OCI-LY1 (cell line): ENCODE results near the gene DUSP12.

ENCODE experiments used
- H2AFZ ChIP-seq: fragments of 200-600 bp; sonication (generic), shearing (Covaris generic); 2 replicates; pipeline ENCODE4 v1.6.0; 2014; ENCODE audit warnings: antibody characterized with exemption, mild to moderate bottlenecking, low read length
- H3F3A ChIP-seq: fragments of 200-600 bp; sonication (generic), shearing (Covaris generic); 2 replicates; pipeline ENCODE4 v1.6.0; 2014; ENCODE audit warnings: mild to moderate bottlenecking, antibody characterized with exemption, low read length, moderate library complexity; ENCODE audit not compliant: insufficient read depth
- H3K27ac ChIP-seq: fragments of 200-600 bp; sonication (generic); 2 replicates; pipeline ENCODE4 v1.5.1; 2014; ENCODE audit warnings: low read length, mixed run types, mild to moderate bottlenecking, low read depth; ENCODE audit not compliant: poor library complexity, severe bottlenecking
- H3K27me3 ChIP-seq: fragments of 200-600 bp; sonication (generic); 2 replicates; pipeline ENCODE4 v1.6.0; 2014; ENCODE audit warnings: antibody characterized with exemption, mild to moderate bottlenecking, low read length, moderate library complexity; ENCODE audit not compliant: insufficient read depth
- H3K36me3 ChIP-seq: fragments of 200-600 bp; sonication (generic); 2 replicates; pipeline ENCODE4 v1.6.1; 2014; ENCODE audit warnings: mild to moderate bottlenecking, antibody characterized with exemption, low read length, moderate library complexity, mixed read lengths; ENCODE audit not compliant: insufficient read depth
- H3K4me1 ChIP-seq: fragments of 200-600 bp; sonication (generic); 2 replicates; pipeline ENCODE4 v1.5.1; 2014; ENCODE audit warnings: mild to moderate bottlenecking, low read length, moderate library complexity; ENCODE audit not compliant: insufficient read depth, severe bottlenecking
- H3K4me2 ChIP-seq: fragments of 200-600 bp; sonication (generic), shearing (Covaris generic); 2 replicates; pipeline ENCODE4 v1.6.1; 2014; ENCODE audit warnings: low read length
- H3K4me3 ChIP-seq: fragments of 200-600 bp; sonication (generic); 2 replicates; pipeline ENCODE4 v1.5.1; 2014; ENCODE audit warnings: low read length, low read depth, mild to moderate bottlenecking, mixed read lengths; ENCODE audit not compliant: poor library complexity, severe bottlenecking
- H3K79me2 ChIP-seq: fragments of 200-600 bp; shearing (Covaris generic); 2 replicates; pipeline ENCODE4 v1.6.1; 2016; ENCODE audit warnings: mixed run types, low read length, mixed read lengths; ENCODE audit not compliant: insufficient read depth
- H3K9ac ChIP-seq: fragments of 200-600 bp; sonication (generic), shearing (Covaris generic); 2 replicates; pipeline ENCODE4 v1.6.1; 2014; ENCODE audit warnings: mild to moderate bottlenecking, low read length, mixed read lengths
- H3K9me2 ChIP-seq: fragments of 200-600 bp; sonication (generic), shearing (Covaris generic); 2 replicates; pipeline ENCODE4 v1.6.1; 2014; ENCODE audit warnings: low read depth, mild to moderate bottlenecking, low read length, mixed read lengths
- H3K9me3 ChIP-seq: fragments of 200-600 bp; shearing (Covaris generic); 2 replicates; pipeline ENCODE4 v1.6.1; 2014; ENCODE audit warnings: low read length, mixed read lengths
- H4K20me1 ChIP-seq: fragments of 200-600 bp; sonication (generic), shearing (Covaris generic); 2 replicates; pipeline ENCODE4 v1.6.0; 2016; ENCODE audit warnings: mild to moderate bottlenecking, low read length; ENCODE audit not compliant: insufficient read depth
- EZH2 ChIP-seq: fragments of 200-600 bp; sonication (generic), shearing (Covaris generic); IDR thresholded peaks from 2 replicates; pipeline ENCODE4 v1.8.0; 2017; ENCODE audit warnings: borderline replicate concordance, mixed run types, mild to moderate bottlenecking, antibody characterized with exemption, low read length, moderate library complexity, mixed read lengths
- TF ChIP-seq, protein P1 (sequence below): fragments of 200-600 bp; sonication (generic), shearing (Covaris generic); IDR thresholded peaks from 2 replicates; pipeline ENCODE4 v1.5.1; 2017; ENCODE audit warnings: mild to moderate bottlenecking, antibody characterized with exemption, low read length, moderate library complexity, mixed read lengths

Gene DUSP12

GRCh38 chr1:161749509-161750407 lies at the start of gene DUSP12:
Gene DUSP12, plus strand, starts transcription at chr1:161749786. Its CDS starts 16 bp downstream, at chr1:161749802.
- Histone ChIP-seq H3K27me3 (no peaks in the 10 kb centered on the region), H3F3A (no peaks in the 10 kb centered on the region), H4K20me1 (no peaks in the 10 kb centered on the region), H2AFZ (peak within 1 kb of the TSS; percentile 61; the same call in 1 of the 2 replicates), H3K79me2 (peaks cover 6% of the 10 kb centered on the region; the same call in 1 of the 2 replicates), H3K4me2 (peak within 1 kb of the TSS; percentile 81), H3K4me1 (peaks cover 33% of the 10 kb centered on the region), H3K9me3 (no peaks in the 10 kb centered on the region), H3K27ac (peak within 1 kb of the TSS; percentile 72), H3K9me2 (no peaks in the 10 kb centered on the region), H3K9ac (peak within 1 kb of the TSS; percentile 78), H3K36me3 (peaks cover 32% of the 10 kb centered on the region), H3K4me3 (peak within 1 kb of the TSS; percentile 91)
- TF ChIP-seq, protein P1, sequence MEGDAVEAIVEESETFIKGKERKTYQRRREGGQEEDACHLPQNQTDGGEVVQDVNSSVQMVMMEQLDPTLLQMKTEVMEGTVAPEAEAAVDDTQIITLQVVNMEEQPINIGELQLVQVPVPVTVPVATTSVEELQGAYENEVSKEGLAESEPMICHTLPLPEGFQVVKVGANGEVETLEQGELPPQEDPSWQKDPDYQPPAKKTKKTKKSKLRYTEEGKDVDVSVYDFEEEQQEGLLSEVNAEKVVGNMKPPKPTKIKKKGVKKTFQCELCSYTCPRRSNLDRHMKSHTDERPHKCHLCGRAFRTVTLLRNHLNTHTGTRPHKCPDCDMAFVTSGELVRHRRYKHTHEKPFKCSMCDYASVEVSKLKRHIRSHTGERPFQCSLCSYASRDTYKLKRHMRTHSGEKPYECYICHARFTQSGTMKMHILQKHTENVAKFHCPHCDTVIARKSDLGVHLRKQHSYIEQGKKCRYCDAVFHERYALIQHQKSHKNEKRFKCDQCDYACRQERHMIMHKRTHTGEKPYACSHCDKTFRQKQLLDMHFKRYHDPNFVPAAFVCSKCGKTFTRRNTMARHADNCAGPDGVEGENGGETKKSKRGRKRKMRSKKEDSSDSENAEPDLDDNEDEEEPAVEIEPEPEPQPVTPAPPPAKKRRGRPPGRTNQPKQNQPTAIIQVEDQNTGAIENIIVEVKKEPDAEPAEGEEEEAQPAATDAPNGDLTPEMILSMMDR = peak; percentile 51
- TF ChIP-seq EZH2 = no peak

DNA sequence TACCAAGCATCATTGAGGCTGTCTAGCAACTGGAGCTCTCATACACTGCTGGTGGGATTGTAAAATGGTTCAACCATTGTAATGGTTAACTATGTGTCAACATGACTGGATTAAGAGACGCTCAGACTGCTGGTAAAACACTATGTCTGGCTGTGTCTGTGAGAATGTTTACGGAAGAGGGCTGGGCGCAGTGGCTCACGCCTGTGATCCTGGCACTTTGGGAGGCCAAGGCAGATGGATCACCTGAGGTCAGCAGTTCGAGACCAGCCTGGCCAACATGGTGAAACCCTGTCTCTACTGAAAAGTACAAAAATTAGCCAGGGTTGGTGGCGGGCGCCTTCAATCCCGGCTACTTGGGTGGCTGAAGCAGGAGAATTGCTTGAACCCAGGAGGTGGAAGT lies 47.3 kb upstream of the DUSP12 start:
- H3K9me2 ChIP-seq = no peaks in the 10 kb centered on the region
- H3K36me3 ChIP-seq = no peaks in the 10 kb centered on the region
- no peak overlapping the region for H2AFZ ChIP-seq
- H4K20me1 ChIP-seq = no peaks in the 10 kb centered on the region
- H3K4me2 ChIP-seq = no peak overlapping the region
- H3K27me3 ChIP-seq = no peaks in the 10 kb centered on the region
- TF ChIP-seq, protein P1 = no peak
- no peaks in the 10 kb centered on the region for H3K9me3 ChIP-seq
- H3F3A ChIP-seq = peaks cover 3% of the 10 kb centered on the region; the same call in 1 of the 2 replicates
- H3K79me2 ChIP-seq = peaks cover 6% of the 10 kb centered on the region
- H3K4me1 ChIP-seq = peaks cover 29% of the 10 kb centered on the region
- H3K4me3 ChIP-seq = no peak overlapping the region
- H3K27ac ChIP-seq = no peak overlapping the region
- H3K9ac ChIP-seq = no peak overlapping the region

- Histone ChIP-seq H3K9me2 (no peaks in the 10 kb centered on the region), H3K4me3 (peak overlapping the region; percentile 83), H2AFZ (no peak overlapping the region), H3K27me3 (no peaks in the 10 kb centered on the region), H3K9ac (peak overlapping the region; percentile 91; the same call in 1 of the 2 replicates), H3K9me3 (no peaks in the 10 kb centered on the region), H3K36me3 (peaks cover 29% of the 10 kb centered on the region), H3K4me1 (peaks cover 45% of the 10 kb centered on the region), H3K79me2 (peaks cover 39% of the 10 kb centered on the region), H3K27ac (peak overlapping the region; percentile 99), H3F3A (peaks cover 3% of the 10 kb centered on the region; the same call in 1 of the 2 replicates), H4K20me1 (no peaks in the 10 kb centered on the region), H3K4me2 (peak overlapping the region; percentile 93; the same call in 1 of the 2 replicates)
- TF ChIP-seq, protein P1 = no peak
- TF ChIP-seq EZH2 = no peak
These were observed 44.0 kb upstream of the DUSP12 start for GRCh38 chr1:161705537-161705936.
